SU-DHL-6 (cell line): Measurements from ENCODE around the gene OPRM1.

Experiments
- H2AFZ ChIP-seq: fragments of 200-600 bp; sonication (generic); 2 replicates; pipeline ENCODE4 v1.6.1; 2014; ENCODE audit warnings: low read depth, mild to moderate bottlenecking, moderate library complexity, mixed read lengths, antibody characterized with exemption, low read length; ENCODE audit not compliant: severe bottlenecking
- H3F3A ChIP-seq: fragments of 200-600 bp; shearing (Covaris generic); 2 replicates; pipeline ENCODE4 v1.6.0; 2016; ENCODE audit warnings: antibody characterized with exemption, mild to moderate bottlenecking; ENCODE audit not compliant: insufficient read depth
- H3K27ac ChIP-seq: fragments of 200-600 bp; sonication (generic); 2 replicates; pipeline ENCODE4 v1.5.1; 2016; ENCODE audit warnings: low read depth, mild to moderate bottlenecking, low read length, moderate library complexity, mixed read lengths
- H3K27me3 ChIP-seq: fragments of 200-600 bp; sonication (generic), shearing (Covaris generic); 2 replicates; pipeline ENCODE4 v1.6.0; 2014; ENCODE audit warnings: mild to moderate bottlenecking, low read length
- H3K36me3 ChIP-seq: fragments of 200-600 bp; sonication (generic); 2 replicates; pipeline ENCODE4 v1.6.1; 2014; ENCODE audit warnings: mild to moderate bottlenecking, low read length, mixed read lengths
- H3K4me2 ChIP-seq: fragments of 300-600, 200-600 bp; shearing (Covaris generic), sonication (generic); 2 replicates; pipeline ENCODE4 v1.6.0; 2014; ENCODE audit warnings: low read length, low read depth, mild to moderate bottlenecking; ENCODE audit not compliant: poor library complexity, severe bottlenecking
- H3K4me3 ChIP-seq: fragments of 200-600 bp; sonication (generic); 2 replicates; pipeline ENCODE4 v1.5.1; 2014; ENCODE audit warnings: antibody characterized with exemption, low read length, mild to moderate bottlenecking, mixed read lengths; ENCODE audit not compliant: insufficient read depth, poor library complexity, severe bottlenecking
- H3K79me2 ChIP-seq: fragments of 200-600 bp; sonication (generic); 2 replicates; pipeline ENCODE4 v1.6.1; 2014; ENCODE audit warnings: mild to moderate bottlenecking, low read length, moderate library complexity; ENCODE audit not compliant: insufficient read depth
- H3K9ac ChIP-seq: fragments of 200-600 bp; sonication (generic); 2 replicates; pipeline ENCODE4 v1.7.0; 2014; ENCODE audit warnings: mild to moderate bottlenecking, low read length
- H3K9me2 ChIP-seq: fragments of 200-600 bp; sonication (generic); replicated peaks from 2 replicates; pipeline ENCODE4 v1.6.1; 2014; ENCODE audit warnings: low read length; ENCODE audit not compliant: insufficient read depth
- H3K9me3 ChIP-seq: fragments of 200-600 bp; sonication (generic); 2 replicates; pipeline ENCODE4 v1.6.1; 2014; ENCODE audit warnings: low read length, mixed read lengths; ENCODE audit not compliant: insufficient read depth
- H4K20me1 ChIP-seq: fragments of 200-600 bp; sonication (generic); 2 replicates; pipeline ENCODE4 v1.6.1; 2014; ENCODE audit warnings: low read depth, mild to moderate bottlenecking, antibody characterized with exemption, low read length, moderate library complexity, mixed read lengths
- CTCF ChIP-seq: fragments of 200-600 bp; sonication (generic); IDR thresholded peaks from one replicate; pipeline ENCODE4 v1.5.1; 2017; ENCODE audit warnings: antibody characterized with exemption, mild to moderate bottlenecking, low read length, moderate library complexity; ENCODE audit not compliant: insufficient read depth, poor library complexity, severe bottlenecking
- EZH2phosphoT487 ChIP-seq: fragments of 200-600 bp; sonication (generic), shearing (Covaris generic); conservative IDR thresholded peaks from 2 replicates; pipeline ENCODE4 v1.6.1; 2018; ENCODE audit warnings: mild to moderate bottlenecking, antibody characterized with exemption, low read length, moderate library complexity, mixed read lengths

Gene OPRM1

GRCh38 chr6:154156135-154156896 lies 117.3 kb downstream of the OPRM1 start:
- H4K20me1 ChIP-seq = no peaks in the 10 kb centered on the region
- H2AFZ ChIP-seq = peak overlapping the region; percentile 4
- no peaks in the 10 kb centered on the region for H3K9me3 ChIP-seq

GRCh38 chr6:154157082-154157481 lies 118.0 kb downstream of the OPRM1 start:
- Histone ChIP-seq H3K9me2 (no peaks in the 10 kb centered on the region), H2AFZ (no peak overlapping the region), H3K36me3 (no peaks in the 10 kb centered on the region), H4K20me1 (no peaks in the 10 kb centered on the region), H3K27me3 (no peaks in the 10 kb centered on the region), H3K4me2 (peak overlapping the region; percentile 9), H3K4me3 (no peak overlapping the region), H3F3A (no peaks in the 10 kb centered on the region), H3K9me3 (no peaks in the 10 kb centered on the region), H3K27ac (no peak overlapping the region), H3K9ac (no peak overlapping the region), H3K79me2 (no peaks in the 10 kb centered on the region)
- no peak for TF ChIP-seq CTCF
- TF ChIP-seq EZH2phosphoT487 = no peak

More at GRCh38 chr6:154156135-154156896, 117.3 kb downstream of the OPRM1 start:
- no peak overlapping the region for H3K4me3 ChIP-seq
- no peak overlapping the region for H3K4me2 ChIP-seq
- no peaks in the 10 kb centered on the region for H3F3A ChIP-seq
- TF ChIP-seq EZH2phosphoT487 (no peak), CTCF (peak; percentile 45)
- H3K79me2 ChIP-seq = no peaks in the 10 kb centered on the region
- H3K27me3 ChIP-seq = no peaks in the 10 kb centered on the region
- no peak overlapping the region for H3K9ac ChIP-seq
- H3K36me3 ChIP-seq = no peaks in the 10 kb centered on the region
- H3K27ac ChIP-seq = no peak overlapping the region
- no peaks in the 10 kb centered on the region for H3K9me2 ChIP-seq

- Histone ChIP-seq H3K4me2 (no peak overlapping the region), H2AFZ (no peak overlapping the region), H3K79me2 (no peaks in the 10 kb centered on the region), H3K9me2 (no peaks in the 10 kb centered on the region), H3F3A (no peaks in the 10 kb centered on the region), H3K9me3 (no peaks in the 10 kb centered on the region), H3K36me3 (no peaks in the 10 kb centered on the region), H4K20me1 (no peaks in the 10 kb centered on the region), H3K27ac (no peak overlapping the region), H3K27me3 (no peaks in the 10 kb centered on the region), H3K9ac (no peak overlapping the region), H3K4me3 (no peak overlapping the region)
- no peak for TF ChIP-seq CTCF
- TF ChIP-seq EZH2phosphoT487 = no peak
Measured at GRCh38 chr6:154157706-154158105, 118.7 kb downstream of the OPRM1 start.
